Common myeloid progenitor, CD34-positive (primary cell): Measurements from ENCODE around the gene WNT10A.

ENCODE experiments used
- CTCF ChIA-PET: fragments of 350-600 bp; sonication (Branson Sonifier 250); formaldehyde crosslinking; loops from one replicate; lab custom pipeline; 2021; ENCODE audit warnings: antibody characterized with exemption; lab: Charles Lee
- POLR2A ChIA-PET: fragments of 350-600 bp; sonication (Branson Sonifier 250); formaldehyde crosslinking; loops from one replicate; lab custom pipeline; 2021; ENCODE audit warnings: antibody characterized with exemption; lab: Charles Lee
- DNase-seq, 3 donors: peaks; one replicate each; pipeline versions ENCODE4 v3.0.0 to v3.0.0-alpha.2; 2013
- H3K27ac ChIP-seq, 2 experiments: 1 replicate in 1 of 2; 2 replicates in 1 of 2; pipeline ENCODE4 v1.7.0; 2013; ENCODE audit warnings: inconsistent platforms in 2 of 2, low read length in 2 of 2, mild to moderate bottlenecking in 2 of 2, low read depth in 1 of 2, moderate library complexity in 1 of 2; ENCODE audit not compliant: severe bottlenecking in 2 of 2, insufficient read depth in 1 of 2, poor library complexity in 1 of 2
- H3K27me3 ChIP-seq, 5 experiments: replicated peaks in 2 of 5; 1 replicate in 3 of 5; 2 replicates in 2 of 5; pipeline versions ENCODE4 v1.6.1 to v1.7.0; 2013; ENCODE audit warnings: low read length in 4 of 5, mild to moderate bottlenecking in 2 of 5, moderate library complexity in 2 of 5, inconsistent platforms in 1 of 5; ENCODE audit not compliant: insufficient read depth in 5 of 5, control insufficient read depth in 4 of 5
- H3K36me3 ChIP-seq, 4 experiments: 1 replicate in 2 of 4; 2 replicates in 2 of 4; pipeline versions ENCODE4 v1.6.1 to v1.7.0; 2013; ENCODE audit warnings: low read length in 3 of 4, control low read depth in 1 of 4, mild to moderate bottlenecking in 1 of 4; ENCODE audit not compliant: control insufficient read depth in 4 of 4, insufficient read depth in 4 of 4
- H3K4me1 ChIP-seq, 4 experiments: 1 replicate in 3 of 4; 2 replicates in 1 of 4; pipeline versions ENCODE4 v1.6.1 to v1.7.1; 2013; ENCODE audit warnings: low read length in 3 of 4, mild to moderate bottlenecking in 3 of 4, control low read depth in 1 of 4, inconsistent platforms in 1 of 4, moderate library complexity in 1 of 4; ENCODE audit not compliant: control insufficient read depth in 4 of 4, insufficient read depth in 4 of 4; ENCODE audit errors: control extremely low read depth in 1 of 4
- H3K4me3 ChIP-seq, 7 experiments: 1 replicate in 4 of 7; 2 replicates in 3 of 7; pipeline versions ENCODE4 v1.5.1 to v1.7.0; 2013; ENCODE audit warnings: mild to moderate bottlenecking in 7 of 7, low read length in 6 of 7, moderate library complexity in 6 of 7, inconsistent platforms in 2 of 7, low read depth in 2 of 7, control low read depth in 1 of 7; ENCODE audit not compliant: insufficient read depth in 4 of 7, control insufficient read depth in 1 of 7; ENCODE audit errors: extremely low read depth in 1 of 7
- H3K9me3 ChIP-seq, 5 experiments: 1 replicate in 4 of 5; 2 replicates in 1 of 5; pipeline versions ENCODE4 v1.6.1 to v1.7.1; 2013; ENCODE audit warnings: low read length in 4 of 5, mild to moderate bottlenecking in 2 of 5, inconsistent platforms in 1 of 5, low read depth in 1 of 5, moderate library complexity in 1 of 5; ENCODE audit not compliant: control insufficient read depth in 4 of 5, insufficient read depth in 2 of 5; ENCODE audit errors: control extremely low read depth in 1 of 5
- WGBS: methylation state at CpG from one replicate; pipeline ENCODE4 v1.1.5; 2013; ENCODE audit not compliant: insufficient coverage; 5-methylcytosine and 5-hydroxymethylcytosine counted together

WNT10A gene

GRCh38 chr2:218860950-218861381 lies 19.7 kb upstream of the WNT10A start:
- H3K27me3 ChIP-seq = peaks cover 5 to 87% (median 45%) of the 10 kb centered on the region in 5 experiments
- H3K27ac ChIP-seq = no peak overlapping the region
- POLR2A ChIA-PET = interaction anchor here (0.6 kb wide), 1 partner anchor 766 kb away, joined by 5 read pairs; no protein-coding TSS in a partner anchor
- peak overlapping the region in 1 of 7 experiments; percentile 33 for H3K4me3 ChIP-seq
- CTCF ChIA-PET = interaction anchor here (1.1 to 16.8 kb wide), 6 partner anchors 13 to 120 kb away, joined by 3 to 233 read pairs (median 5); partner anchors contain the start of gene WNT10A
- peak; percentile 59 to 77 (median 72) for DNase-seq
- H3K9me3 ChIP-seq = peaks cover 0 to 3% (median 0%) of the 10 kb centered on the region in 5 experiments
- no peaks in the 10 kb centered on the region for H3K36me3 ChIP-seq
- peaks cover 0 to 24% (median 11%) of the 10 kb centered on the region in 4 experiments for H3K4me1 ChIP-seq
- 0% methylated on average over 10 of the region's 21 CpGs for WGBS

- Histone ChIP-seq H3K27ac (no peak overlapping the region), H3K9me3 (peaks cover 0 to 3% (median 0%) of the 10 kb centered on the region in 5 experiments), H3K4me1 (peaks cover 0 to 24% (median 11%) of the 10 kb centered on the region in 4 experiments), H3K36me3 (no peaks in the 10 kb centered on the region), H3K27me3 (peaks cover 3 to 84% (median 39%) of the 10 kb centered on the region in 5 experiments), H3K4me3 (no peak overlapping the region)
- ChIA-PET CTCF (interaction anchor here (1.3 to 16.8 kb wide), 5 partner anchors 12 to 46 kb away, joined by 3 to 233 read pairs (median 4); partner anchors contain the start of gene WNT10A), POLR2A (interaction anchor here (0.6 kb wide), 1 partner anchor 767 kb away, joined by 5 read pairs; no protein-coding TSS in a partner anchor)
- no peak for DNase-seq
- WGBS = 67% methylated on average over 6 of the region's 7 CpGs
Observed at GRCh38 chr2:218861645-218862318, 18.9 kb upstream of the WNT10A start.

GRCh38 chr2:218863021-218863520 lies 17.6 kb upstream of the WNT10A start:
- no peak for DNase-seq
- Histone ChIP-seq H3K4me3 (no peak overlapping the region), H3K36me3 (no peaks in the 10 kb centered on the region), H3K27me3 (peaks cover 3 to 77% (median 44%) of the 10 kb centered on the region in 5 experiments), H3K9me3 (peaks cover 0 to 3% (median 0%) of the 10 kb centered on the region in 5 experiments), H3K27ac (no peak overlapping the region), H3K4me1 (peaks cover 0 to 24% (median 11%) of the 10 kb centered on the region in 4 experiments)
- POLR2A ChIA-PET = no interaction called here
- CTCF ChIA-PET = interaction anchor here (5.7 to 16.8 kb wide), 2 partner anchors 11 to 34 kb away, joined by 28 to 233 read pairs; partner anchors contain the start of gene WNT10A
- WGBS = 87% methylated on average over 3 of the region's 3 CpGs

DNA sequence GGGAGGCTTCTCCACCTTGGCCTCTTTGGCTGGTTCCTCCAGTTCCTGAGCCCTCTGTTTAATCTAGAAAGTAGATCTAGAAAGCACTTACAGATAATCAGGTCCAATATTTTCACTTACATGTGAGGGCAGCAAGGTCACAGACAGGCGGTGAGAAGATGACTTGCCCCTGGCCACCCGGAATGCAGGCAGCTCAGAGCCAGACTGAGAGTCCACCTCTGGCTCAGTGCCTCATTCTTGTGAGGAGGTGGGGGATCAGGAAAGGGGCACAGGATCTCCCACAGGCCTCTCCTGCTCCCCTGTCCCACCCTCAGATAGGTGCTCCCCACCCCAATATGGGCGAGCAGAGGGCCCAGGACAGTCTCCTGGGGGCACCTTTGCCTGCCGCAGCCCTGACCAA lies 15.3 kb upstream of the WNT10A start:
- Histone ChIP-seq H3K27ac (no peak overlapping the region), H3K4me1 (peaks cover 0 to 7% (median 3%) of the 10 kb centered on the region in 4 experiments), H3K27me3 (peaks cover 5 to 74% (median 43%) of the 10 kb centered on the region in 5 experiments), H3K9me3 (peaks cover 0 to 3% (median 0%) of the 10 kb centered on the region in 5 experiments), H3K36me3 (no peaks in the 10 kb centered on the region), H3K4me3 (no peak overlapping the region)
- POLR2A ChIA-PET = no interaction called here
- WGBS = 95% methylated on average over 4 of the region's 4 CpGs
- CTCF ChIA-PET = interaction anchor here (1.2 to 5.7 kb wide), 3 partner anchors 10 to 32 kb away, joined by 3 to 28 read pairs (median 9); no protein-coding TSS in a partner anchor
- no peak for DNase-seq

DNA sequence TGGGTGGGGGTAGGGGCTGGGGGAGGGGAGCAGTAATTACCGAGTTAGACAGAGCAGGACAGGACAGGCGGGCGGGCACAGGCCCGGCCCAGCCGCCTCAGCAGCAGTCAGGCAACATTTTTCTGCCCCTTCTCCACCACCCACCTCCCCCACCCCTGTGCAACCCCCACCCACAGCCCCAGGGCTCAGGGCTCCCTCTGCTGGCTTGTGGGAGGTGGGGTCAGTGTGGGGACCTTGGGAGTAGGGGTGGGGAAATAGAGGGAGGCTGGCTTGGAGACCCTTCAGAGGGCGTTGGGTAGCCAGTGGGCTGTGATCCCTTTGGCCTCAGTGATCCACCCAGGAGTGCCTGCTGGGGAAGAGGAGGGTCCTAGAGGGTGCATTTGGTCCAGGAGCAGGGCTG lies 14.7 kb upstream of the WNT10A start:
- Histone ChIP-seq H3K4me1 (peaks cover 0 to 6% (median 4%) of the 10 kb centered on the region in 4 experiments), H3K36me3 (no peaks in the 10 kb centered on the region), H3K4me3 (no peak overlapping the region), H3K27me3 (peaks cover 7 to 72% (median 44%) of the 10 kb centered on the region in 5 experiments), H3K27ac (no peak overlapping the region), H3K9me3 (peaks cover 0 to 2% (median 0%) of the 10 kb centered on the region in 5 experiments)
- ChIA-PET CTCF (interaction anchor here (1.1 to 1.2 kb wide), 2 partner anchors 10 kb away, joined by 3 to 5 read pairs; no protein-coding TSS in a partner anchor), POLR2A (no interaction called here)
- 86% methylated on average over 1 of the region's 6 CpGs for WGBS
- no peak for DNase-seq

DNA sequence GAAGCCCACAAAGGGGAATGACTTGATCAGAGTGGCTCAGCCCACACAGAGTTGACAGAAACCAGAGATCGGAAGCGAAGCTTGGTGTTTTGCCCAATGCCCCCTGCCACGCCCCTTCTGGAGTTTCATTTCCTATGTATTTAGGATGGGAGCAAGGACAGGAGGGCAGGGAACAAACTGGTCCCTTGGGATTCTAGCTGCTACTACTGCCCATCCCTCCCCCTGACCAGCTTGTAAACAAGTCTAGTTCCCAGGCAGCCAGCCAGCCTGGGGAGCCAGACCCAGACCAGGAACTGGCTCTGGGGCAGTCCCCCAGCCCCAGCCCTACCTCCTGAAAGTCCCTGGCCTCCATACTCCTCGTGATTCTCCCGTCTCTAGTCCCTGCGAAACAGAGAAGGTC lies 12.8 kb upstream of the WNT10A start:
- Histone ChIP-seq H3K4me1 (peaks cover 0 to 19% (median 15%) of the 10 kb centered on the region in 4 experiments), H3K9me3 (no peaks in the 10 kb centered on the region), H3K27ac (no peak overlapping the region), H3K36me3 (no peaks in the 10 kb centered on the region), H3K27me3 (peaks cover 7 to 72% (median 45%) of the 10 kb centered on the region in 5 experiments), H3K4me3 (no peak overlapping the region)
- ChIA-PET CTCF (interaction anchor here (1.5 to 22.6 kb wide), 2 partner anchors 9 to 30 kb away, joined by 6 to 923 read pairs; no protein-coding TSS in a partner anchor), POLR2A (no interaction called here)
- no peak for DNase-seq
- 91% methylated on average over 6 of the region's 6 CpGs for WGBS
